Body of pancreas (tissue), 4 donors: Measurements from ENCODE around the gene SCUBE1.

ENCODE experiments used
- CTCF ChIP-seq, 7 experiments: fragments of 450-650 bp in 4 of 7; fragments of 200-600 bp in 3 of 7; sonication (generic) in 3 of 7; IDR thresholded peaks; one replicate each; pipeline ENCODE4 v1.5.1; 2016 to 2019; ENCODE audit warnings: antibody characterized with exemption in 7 of 7
- POLR2A ChIP-seq, 3 donors: fragments of 450-650 bp; IDR thresholded peaks; one replicate each; pipeline ENCODE4 v1.6.1; 2016; ENCODE audit warnings: antibody characterized with exemption in 3 of 3, mild to moderate bottlenecking in 2 of 3

- TF ChIP-seq CTCF (IDR thresholded peaks at IDR 0.05) (peak in 1 of 7 experiments; percentile 7), POLR2A (IDR thresholded peaks at IDR 0.05) (no peak)
Measured at GRCh38 chr22:43365715-43366440, 22.7 kb upstream of the SCUBE1 start.
